GM19043 (cell line): ENCODE data around the gene OTUD3.
"Not testable (repeated sequence)": the region's sequence is repeated elsewhere in the genome, so short reads cannot be mapped to it uniquely, and the experiment has no call there.

Experiments
- ATAC-seq: cut with Tn5 transposase; IDR thresholded peaks from one replicate; pipeline ENCODE4 v1.9.1; 2021; ENCODE audit warnings: low read depth; ENCODE audit not compliant: unreplicated experiment

Gene OTUD3

GRCh38 chr1:19868575-19868974, 13.6 kb upstream of the OTUD3 start:
- ATAC-seq = not testable (repeated sequence)

GRCh38 chr1:19869453-19869852, 12.7 kb upstream of the OTUD3 start:
- ATAC-seq = not testable (repeated sequence)

GRCh38 chr1:19869929-19870328, 12.3 kb upstream of the OTUD3 start:
- no peak for ATAC-seq

GRCh38 chr1:19872190-19872589, 10.0 kb upstream of the OTUD3 start:
- ATAC-seq = no peak

- ATAC-seq = no peak
These were observed 4.9 kb upstream of the OTUD3 start for GRCh38 chr1:19877181-19877750.

GRCh38 chr1:19877821-19878636, 4.2 kb upstream of the OTUD3 start:
- no peak for ATAC-seq

GRCh38 chr1:19878637-19878985, 3.6 kb upstream of the OTUD3 start:
- no peak for ATAC-seq

GRCh38 chr1:19879227-19879626, 3.0 kb upstream of the OTUD3 start:
- no peak for ATAC-seq

- no peak for ATAC-seq
These were observed 2.5 kb upstream of the OTUD3 start for GRCh38 chr1:19879661-19880060.

GRCh38 chr1:19880841-19881240, 1.4 kb upstream of the OTUD3 start:
- not testable (repeated sequence) for ATAC-seq

GRCh38 chr1:19884312-19884711, 2.1 kb downstream of the OTUD3 start:
- no peak for ATAC-seq

GRCh38 chr1:19885821-19886220, 3.6 kb downstream of the OTUD3 start:
- no peak for ATAC-seq

- ATAC-seq = no peak
These were observed 5.9 kb downstream of the OTUD3 start for GRCh38 chr1:19888112-19888511.

GRCh38 chr1:19889656-19890055, 7.5 kb downstream of the OTUD3 start:
- ATAC-seq = no peak

- no peak for ATAC-seq
These were observed 9.9 kb downstream of the OTUD3 start for GRCh38 chr1:19892129-19892528.

- no peak for ATAC-seq
These were observed 10.5 kb downstream of the OTUD3 start for GRCh38 chr1:19892628-19893168.

GRCh38 chr1:19893687-19894086, 11.5 kb downstream of the OTUD3 start:
- ATAC-seq = no peak

GRCh38 chr1:19894218-19894617, 12.0 kb downstream of the OTUD3 start:
- no peak for ATAC-seq

GRCh38 chr1:19901653-19902052, 19.5 kb downstream of the OTUD3 start:
- no peak for ATAC-seq

- no peak for ATAC-seq
These were observed 21.4 kb downstream of the OTUD3 start for GRCh38 chr1:19903621-19904020.

- ATAC-seq = no peak
These were observed 25.3 kb downstream of the OTUD3 start for GRCh38 chr1:19907456-19907855.

GRCh38 chr1:19909392-19909791, 27.2 kb downstream of the OTUD3 start:
- ATAC-seq = no peak
